IMR-90 (cell line): ENCODE results near the gene CALN1. TPM values are rescaled to one million over a fixed set of nuclear protein-coding genes. Genes with fewer than 3 reads are reported as not detected.

Experiments
- ATAC-seq: fragments of 200-7000 bp; cut with Tn5 transposase; 2 replicates; pipeline ENCODE4 v1.9.1; 2020; ENCODE audit warnings: low read depth, mild to moderate bottlenecking, moderate library complexity
- BruUV-seq: library from RNA; stranded (reverse); fragments of 400-500 nt; replicated peaks from 2 replicates; lab custom pipeline; 2021; lab: Mats Ljungman, UMichigan
- CTCF ChIA-PET: fragments of 300-600 bp; formaldehyde crosslinking; extraction: SDS; loops from one replicate; lab custom pipeline; 2021; ENCODE audit warnings: antibody characterized with exemption; lab: Yijun Ruan, JAX
- POLR2A ChIA-PET: fragments of 300-600 bp; sonication (Branson Sonifier 250); formaldehyde crosslinking; loops from one replicate; lab custom pipeline; 2022; ENCODE audit warnings: antibody characterized with exemption; ENCODE audit not compliant: unreplicated experiment; lab: Charles Lee
- DNase-seq: peaks from one replicate; pipeline ENCODE4 v3.0.0; 2013
- H2AFZ ChIP-seq: replicated peaks from 2 replicates; pipeline ENCODE3; 2013; ENCODE audit warnings: low read length, mild to moderate bottlenecking; ENCODE audit not compliant: poor library complexity
- H2AK5ac ChIP-seq: 2 replicates; pipeline ENCODE4 v1.6.1; 2013; ENCODE audit warnings: low read depth, low read length, inconsistent platforms
- H2AK9ac ChIP-seq: replicated peaks from 2 replicates; pipeline ENCODE3; 2013; ENCODE audit warnings: mild to moderate bottlenecking, low read depth, low read length, moderate library complexity; ENCODE audit not compliant: poor library complexity
- H2BK120ac ChIP-seq: 2 replicates; pipeline ENCODE4 v1.6.1; 2013; ENCODE audit warnings: low read depth, low read length, inconsistent platforms
- H2BK15ac ChIP-seq: 3 replicates; pipeline ENCODE4 v1.6.1; 2013; ENCODE audit warnings: low read depth, low read length, inconsistent platforms
- H2BK20ac ChIP-seq: 2 replicates; pipeline ENCODE4 v1.6.1; 2013; ENCODE audit warnings: low read depth, mild to moderate bottlenecking, inconsistent platforms, low read length, moderate library complexity
- H2BK5ac ChIP-seq: 2 replicates; pipeline ENCODE4 v1.6.1; 2013; ENCODE audit warnings: mild to moderate bottlenecking, low read depth, low read length, inconsistent platforms; ENCODE audit not compliant: poor library complexity, severe bottlenecking
- H3K14ac ChIP-seq: replicated peaks from 2 replicates; pipeline ENCODE4 v1.6.1; 2013; ENCODE audit warnings: low read depth, low read length, inconsistent platforms
- H3K18ac ChIP-seq: 2 replicates; pipeline ENCODE4 v1.6.1; 2013; ENCODE audit warnings: low read depth, low read length, control low read depth
- H3K23ac ChIP-seq: 2 replicates; pipeline ENCODE4 v1.6.1; 2013; ENCODE audit warnings: low read depth, low read length, inconsistent platforms
- H3K27ac ChIP-seq: 2 replicates; pipeline ENCODE4 v1.5.1; 2013; ENCODE audit warnings: mild to moderate bottlenecking, control low read depth, low read length; ENCODE audit not compliant: insufficient read depth
- H3K27me3 ChIP-seq: 2 replicates; pipeline ENCODE4 v1.6.1; 2013; ENCODE audit warnings: low read length; ENCODE audit not compliant: control insufficient read depth, insufficient read depth
- H3K36me3 ChIP-seq: 2 replicates; pipeline ENCODE4 v1.6.1; 2013; ENCODE audit warnings: low read length, mixed read lengths; ENCODE audit not compliant: control insufficient read depth, insufficient read depth
- H3K4ac ChIP-seq: 2 replicates; pipeline ENCODE4 v1.6.1; 2013; ENCODE audit warnings: low read depth, low read length, inconsistent platforms
- H3K4me1 ChIP-seq: 2 replicates; pipeline ENCODE4 v1.6.1; 2013; ENCODE audit warnings: low read length, mixed read lengths; ENCODE audit not compliant: control insufficient read depth, insufficient read depth
- H3K4me2 ChIP-seq: 2 replicates; pipeline ENCODE4 v1.6.1; 2013; ENCODE audit warnings: low read depth, mild to moderate bottlenecking, control low read depth, low read length, moderate library complexity
- H3K4me3 ChIP-seq: 2 replicates; pipeline ENCODE4 v1.5.1; 2013; ENCODE audit warnings: low read depth, mild to moderate bottlenecking, control low read depth, low read length, moderate library complexity; ENCODE audit not compliant: insufficient read depth
- H3K56ac ChIP-seq: 2 replicates; pipeline ENCODE4 v1.6.1; 2013; ENCODE audit warnings: low read length, inconsistent platforms; ENCODE audit not compliant: insufficient read depth; ENCODE audit errors: extremely low read depth
- H3K79me1 ChIP-seq, 2 experiments: 2 replicates each; pipeline ENCODE4 v1.6.1; 2013; ENCODE audit warnings: low read length in 2 of 2, inconsistent platforms in 1 of 2, low read depth in 1 of 2
- H3K9ac ChIP-seq: 2 replicates; pipeline ENCODE4 v1.6.1; 2013; ENCODE audit warnings: low read depth, low read length, control low read depth
- H3K9me1 ChIP-seq: 2 replicates; pipeline ENCODE4 v1.6.1; 2013; ENCODE audit warnings: low read length, inconsistent platforms; ENCODE audit not compliant: insufficient read depth
- H3K9me3 ChIP-seq: 2 replicates; pipeline ENCODE4 v1.6.1; 2013; ENCODE audit warnings: low read length; ENCODE audit not compliant: control insufficient read depth, insufficient read depth
- H4K20me1 ChIP-seq: 2 replicates; pipeline ENCODE4 v1.6.1; 2013; ENCODE audit warnings: low read length, inconsistent platforms; ENCODE audit not compliant: insufficient read depth
- H4K5ac ChIP-seq: 2 replicates; pipeline ENCODE4 v1.6.1; 2013; ENCODE audit warnings: mild to moderate bottlenecking, low read depth, low read length, control low read depth
- H4K8ac ChIP-seq, 2 experiments: 2 replicates each; pipeline ENCODE4 v1.6.1; 2013; ENCODE audit warnings: low read depth in 2 of 2, low read length in 2 of 2, control low read depth in 1 of 2, inconsistent platforms in 1 of 2
- H4K91ac ChIP-seq: 2 replicates; pipeline ENCODE4 v1.6.1; 2013; ENCODE audit warnings: low read depth, low read length, inconsistent platforms; ENCODE audit not compliant: insufficient read depth
- CEBPB ChIP-seq: IDR thresholded peaks from 2 replicates; pipeline ENCODE4 v1.6.1; 2012; ENCODE audit warnings: low read depth, low read length, improper control_type of control experiment
- ELK1 ChIP-seq: fragments of 150-350 bp; IDR thresholded peaks from 2 replicates; pipeline ENCODE4 v1.6.1; 2016; ENCODE audit warnings: low read depth, mild to moderate bottlenecking, low read length, moderate library complexity, borderline replicate concordance
- MAFK ChIP-seq: IDR thresholded peaks from 2 replicates; pipeline ENCODE4 v1.6.1; 2012; ENCODE audit warnings: low read depth, low read length, improper control_type of control experiment
- MAZ ChIP-seq: IDR thresholded peaks from 2 replicates; pipeline ENCODE4 v1.6.1; 2012; ENCODE audit warnings: low read depth, mild to moderate bottlenecking, low read length, improper control_type of control experiment, moderate library complexity, borderline replicate concordance
- MXI1 ChIP-seq: IDR thresholded peaks from 2 replicates; pipeline ENCODE4 v1.6.1; 2012; ENCODE audit warnings: low read depth, mild to moderate bottlenecking, low read length, moderate library complexity, borderline replicate concordance
- NFE2L2 ChIP-seq: fragments of 150-350 bp; IDR thresholded peaks from 2 replicates; pipeline ENCODE4 v1.6.1; 2016; ENCODE audit warnings: low read depth, mild to moderate bottlenecking, low read length
- POLR2A ChIP-seq: IDR thresholded peaks from 2 replicates; pipeline ENCODE4 v1.6.1; 2012; ENCODE audit warnings: mild to moderate bottlenecking, low read depth, low read length
- RAD21 ChIP-seq: IDR thresholded peaks from 2 replicates; pipeline ENCODE4 v1.6.1; 2012; ENCODE audit warnings: low read length, improper control_type of control experiment
- RCOR1 ChIP-seq: IDR thresholded peaks from 2 replicates; pipeline ENCODE4 v1.6.1; 2012; ENCODE audit warnings: mild to moderate bottlenecking, low read length, improper control_type of control experiment; ENCODE audit not compliant: insufficient replicate concordance
- SMC3 ChIP-seq: fragments of 150-350 bp; IDR thresholded peaks from 2 replicates; pipeline ENCODE4 v1.6.1; 2016; ENCODE audit warnings: low read depth, mild to moderate bottlenecking, antibody characterized with exemption, low read length, moderate library complexity
- USF2 ChIP-seq: fragments of 150-350 bp; IDR thresholded peaks from 2 replicates; pipeline ENCODE4 v1.6.1; 2017; ENCODE audit warnings: mild to moderate bottlenecking, antibody characterized with exemption, low read length, low read depth
- WGBS, 2 experiments: methylation state at CpG; one replicate each; pipeline versions ENCODE4 v1.1.5 to v1.1.7; 2013; ENCODE audit warnings: missing lambda C conversion rate in 2 of 2; ENCODE audit not compliant: insufficient read length in 1 of 2; ENCODE audit errors: extremely low coverage in 2 of 2; 5-methylcytosine and 5-hydroxymethylcytosine counted together
- dilution Hi-C: fragments of 300-500 bp; cut with HindIII; formaldehyde crosslinking; loops from one replicate; pipeline ENCODE4 v1.14.3; 2018; ENCODE audit warnings: low sequenced_read_pairs; ENCODE audit not compliant: unreplicated experiment
- in situ Hi-C: fragments of 300-500 bp; cut with MboI; formaldehyde crosslinking; loops from 3 replicates; pipeline ENCODE4 v1.14.3; 2019; ENCODE audit warnings: low sequenced_read_pairs, inconsistent platforms, mixed read lengths
- intact Hi-C: fragments of 100-400 bp; cut with micrococcal nuclease; formaldehyde crosslinking; loops from 2 replicates; pipeline ENCODE4 v1.10.0; 2022
- polyA plus RNA-seq, 3 experiments: library from polyadenylated mRNA; depleted of rRNA; stranded (reverse); fragments of >200 nt; gene quantifications; 2 replicates each; pipeline ENCODE4 v1.2.3, GENCODE V29; 2012; ENCODE audit warnings: low replicate concordance in 1 of 3
- total RNA-seq: library from RNA; depleted of rRNA; stranded (reverse); fragments of >200 nt; gene quantifications from 2 replicates; pipeline ENCODE4 v1.2.3, GENCODE V29; 2012

Gene CALN1
- total and polyA plus RNA-seq, 2 of the 4 experiments (the other 2 are of a cell fraction): not detected

DNA sequence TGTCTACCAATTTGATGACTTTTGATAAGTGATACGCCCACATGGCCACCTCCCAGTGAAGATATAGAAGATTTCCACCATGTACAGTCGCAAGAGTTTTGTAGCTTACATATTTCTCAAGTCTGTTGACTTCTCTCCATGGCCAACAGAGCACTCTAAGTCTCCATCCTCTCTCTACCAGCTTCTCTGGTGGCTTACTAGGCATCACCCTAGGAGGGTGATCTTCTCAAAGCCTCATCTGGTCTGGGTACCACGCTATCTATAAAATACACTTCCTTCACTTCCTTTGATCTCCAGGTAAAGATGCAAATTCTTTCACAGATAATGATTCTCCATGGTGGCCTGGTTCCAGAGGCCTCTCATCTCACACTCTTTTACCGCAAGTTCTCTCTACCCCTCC is 49.9 kb downstream of the CALN1 start:
- no peak overlapping the region for H2BK120ac ChIP-seq
- POLR2A ChIA-PET: no interaction called here

More for the DNA sequence above, 49.9 kb downstream of the CALN1 start:
- Histone ChIP-seq H2BK5ac (no peak overlapping the region), H3K9me1 (no peaks in the 10 kb centered on the region), H2BK15ac (no peak overlapping the region), H3K4me1 (no peaks in the 10 kb centered on the region), H3K27ac (no peak overlapping the region), H3K36me3 (no peaks in the 10 kb centered on the region), H2AK9ac (no peak overlapping the region), H3K18ac (no peak overlapping the region), H3K9ac (no peak overlapping the region), H4K5ac (no peak overlapping the region), H3K9me3 (peaks cover 8% of the 10 kb centered on the region; the same call in 1 of the 2 replicates), H3K27me3 (no peaks in the 10 kb centered on the region), H3K4ac (no peak overlapping the region), H3K23ac (no peak overlapping the region), H2AK5ac (no peak overlapping the region), H4K8ac (no peak overlapping the region), H4K91ac (no peak overlapping the region), H4K20me1 (no peaks in the 10 kb centered on the region), H2BK20ac (no peak overlapping the region), H3K56ac (no peak overlapping the region), H3K79me1 (no peaks in the 10 kb centered on the region), H3K4me2 (no peak overlapping the region), H3K14ac (no peak overlapping the region), H3K4me3 (no peak overlapping the region), H2AFZ (no peak overlapping the region)
- TF ChIP-seq SMC3 (no peak), MAZ (no peak), POLR2A (no peak), NFE2L2 (no peak), CEBPB (no peak), RAD21 (no peak), MXI1 (no peak), USF2 (no peak), RCOR1 (no peak), ELK1 (no peak), MAFK (no peak)
- intact Hi-C loops (no loop called here), dilution Hi-C loops (no loop called here), in situ Hi-C loops (no loop called here)
- DNase-seq (no peak), ATAC-seq (no peak)
- CTCF ChIA-PET: no interaction called here
- no TSS peak for BruUV-seq
- 100% methylated on average over 1 of the region's 4 CpGs; no CpG with 5 or more reads in 1 of the 2 experiments for WGBS, 2 experiments
